Osteocyte (in vitro differentiated cells): ENCODE data around the gene SEMA3C. TPM values are rescaled to one million over a fixed set of nuclear protein-coding genes. Genes with fewer than 3 reads are reported as not detected.
A peak's percentile ranks its signal among the peaks of the same experiment; 100 is the strongest.

ENCODE experiments used
- DNase-seq: peaks from one replicate; pipeline ENCODE4 v3.0.0; 2021; ENCODE audit warnings: mixed read lengths; ENCODE audit not compliant: unreplicated experiment; ENCODE audit errors: extremely low spot score
- H3K27ac Mint-ChIP-seq: one replicate; pipeline ENCODE4 v1.8.0; 2021; ENCODE audit warnings: mild to moderate bottlenecking, mixed read lengths; ENCODE audit not compliant: unreplicated experiment
- H3K27me3 Mint-ChIP-seq: one replicate; pipeline ENCODE4 v1.8.0; 2021; ENCODE audit warnings: mixed read lengths; ENCODE audit not compliant: unreplicated experiment
- H3K36me3 Mint-ChIP-seq: one replicate; pipeline ENCODE4 v1.8.0; 2021; ENCODE audit warnings: mixed read lengths; ENCODE audit not compliant: unreplicated experiment
- H3K4me1 Mint-ChIP-seq: one replicate; pipeline ENCODE4 v1.8.0; 2021; ENCODE audit warnings: mixed read lengths; ENCODE audit not compliant: unreplicated experiment
- H3K4me3 Mint-ChIP-seq: one replicate; pipeline ENCODE4 v1.8.0; 2021; ENCODE audit warnings: mild to moderate bottlenecking, moderate library complexity, mixed read lengths; ENCODE audit not compliant: unreplicated experiment
- H3K9me3 Mint-ChIP-seq: one replicate; pipeline ENCODE4 v1.8.0; 2021; ENCODE audit warnings: mixed read lengths; ENCODE audit not compliant: unreplicated experiment
- CTCF ChIP-seq: fragments of 200-600 bp; sonication (generic); IDR thresholded peaks from 2 replicates; pipeline ENCODE4 v1.5.0; 2021; ENCODE audit warnings: antibody characterized with exemption, mild to moderate bottlenecking, moderate library complexity
- total RNA-seq: library from RNA; stranded (reverse); gene quantifications from 2 replicates; pipeline ENCODE4 v1.2.1, GENCODE V29; 2021

The SEMA3C gene
- total RNA-seq, 1 donor from 2014 or later, result 74.1 TPM

GRCh38 chr7:80890426-80891258 lies 28.2 kb downstream of the SEMA3C start:
- no peak for TF ChIP-seq CTCF
- no peaks in the 10 kb centered on the region for H3K9me3 Mint-ChIP-seq
- H3K4me1 Mint-ChIP-seq, result peaks cover 51% of the 10 kb centered on the region
- no peaks in the 10 kb centered on the region for H3K27me3 Mint-ChIP-seq
- peaks cover 3% of the 10 kb centered on the region for H3K36me3 Mint-ChIP-seq
- no peak overlapping the region for H3K4me3 Mint-ChIP-seq
- DNase-seq, result no peak
- peak overlapping the region; percentile 53 for H3K27ac Mint-ChIP-seq

- Mint-ChIP-seq H3K36me3 (peaks cover 3% of the 10 kb centered on the region), H3K27ac (no peak overlapping the region), H3K4me1 (peaks cover 50% of the 10 kb centered on the region), H3K9me3 (no peaks in the 10 kb centered on the region), H3K4me3 (no peak overlapping the region), H3K27me3 (no peaks in the 10 kb centered on the region)
- DNase-seq, result no peak
- no peak for TF ChIP-seq CTCF
Measured at GRCh38 chr7:80889525-80889924, 29.3 kb downstream of the SEMA3C start.

GRCh38 chr7:80885757-80886156 lies 33.1 kb downstream of the SEMA3C start:
- Mint-ChIP-seq H3K27ac (peak overlapping the region; percentile 89), H3K4me1 (peaks cover 68% of the 10 kb centered on the region)

GRCh38 chr7:80884511-80885195 lies 34.2 kb downstream of the SEMA3C start:
- H3K4me1 Mint-ChIP-seq, result peaks cover 68% of the 10 kb centered on the region
- H3K27ac Mint-ChIP-seq, result peak overlapping the region; percentile 89
- peak overlapping the region; percentile 27 for H3K4me3 Mint-ChIP-seq
- no peak for TF ChIP-seq CTCF
- peaks cover 2% of the 10 kb centered on the region for H3K36me3 Mint-ChIP-seq
- no peaks in the 10 kb centered on the region for H3K27me3 Mint-ChIP-seq
- DNase-seq, result no peak
- H3K9me3 Mint-ChIP-seq, result no peaks in the 10 kb centered on the region

More at GRCh38 chr7:80885757-80886156, 33.1 kb downstream of the SEMA3C start:
- TF ChIP-seq CTCF, result no peak
- no peaks in the 10 kb centered on the region for H3K27me3 Mint-ChIP-seq
- no peak for DNase-seq
- H3K36me3 Mint-ChIP-seq, result peaks cover 2% of the 10 kb centered on the region
- H3K9me3 Mint-ChIP-seq, result no peaks in the 10 kb centered on the region
- H3K4me3 Mint-ChIP-seq, result no peak overlapping the region
